ENCODE measurements around the gene SUGP1.

SUGP1 gene

GRCh38 chr19:19250196-19250801, 70.0 kb downstream of the SUGP1 start:
- in situ Hi-C loops (cut with MboI; ENCODE audit: low pct_unique_long_range_greater_than_20kb, low sequenced_read_pairs): no loop called here

DNA sequence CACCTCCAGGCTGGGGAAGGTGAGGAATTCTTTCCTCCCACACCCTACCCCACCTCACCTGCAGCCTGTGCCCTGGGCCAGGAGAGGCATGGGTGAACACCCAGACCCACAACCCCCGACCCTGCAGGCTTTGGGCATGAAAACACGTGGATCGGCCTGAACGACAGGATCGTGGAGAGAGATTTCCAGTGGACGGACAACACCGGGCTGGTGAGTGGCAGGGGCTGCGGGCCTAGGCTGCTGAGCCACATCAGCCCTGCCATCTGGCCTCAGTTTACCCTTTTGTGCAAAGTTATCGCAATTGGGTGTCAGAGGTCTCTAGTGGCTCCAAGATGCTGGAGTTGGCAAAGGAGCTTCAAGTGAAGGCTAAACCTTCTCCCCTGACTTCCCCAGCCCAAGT, 79.8 kb downstream of the SUGP1 start:
- no peak for DNase-seq
- in situ Hi-C loops (cut with MboI; ENCODE audit: low pct_unique_long_range_greater_than_20kb, low sequenced_read_pairs): no loop called here

More at GRCh38 chr19:19250196-19250801, 70.0 kb downstream of the SUGP1 start:
- no peak for DNase-seq

GRCh38 chr19:19239675-19240074, 80.6 kb downstream of the SUGP1 start:
- in situ Hi-C loops (cut with MboI; ENCODE audit: low pct_unique_long_range_greater_than_20kb, low sequenced_read_pairs): no loop called here

DNA sequence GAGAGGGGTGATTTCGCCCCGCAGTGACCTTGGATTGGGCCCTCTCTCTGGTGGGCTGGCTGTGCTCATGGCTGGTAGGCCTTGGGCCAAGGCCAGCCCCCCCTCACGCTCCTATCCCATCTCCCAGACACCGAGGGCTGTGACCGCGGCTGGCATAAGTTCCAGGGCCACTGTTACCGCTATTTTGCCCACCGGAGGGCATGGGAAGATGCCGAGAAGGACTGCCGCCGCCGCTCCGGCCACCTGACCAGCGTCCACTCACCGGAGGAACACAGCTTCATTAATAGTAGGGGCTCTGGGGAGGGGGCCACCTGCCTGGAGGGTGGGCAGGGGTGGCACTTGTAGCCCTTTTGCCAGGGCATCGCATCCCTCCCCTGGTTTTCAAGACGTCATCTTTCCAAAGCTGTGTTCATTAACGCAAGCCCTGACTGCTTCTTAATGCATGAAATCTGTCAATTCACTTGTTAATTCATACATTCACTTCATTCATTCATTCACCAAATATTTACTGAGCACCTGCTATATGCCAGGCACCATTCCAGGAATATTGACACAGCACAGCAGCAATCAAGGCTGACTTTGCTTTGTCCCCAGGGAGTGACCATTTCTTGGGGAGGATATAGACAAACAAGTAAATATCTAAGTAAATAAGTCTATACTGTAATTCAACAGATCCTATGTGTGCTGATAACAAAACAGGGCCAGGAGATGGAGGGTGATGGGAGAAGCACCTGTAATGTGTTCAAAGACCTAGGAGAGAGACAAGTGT, 82.0 kb downstream of the SUGP1 start:
- in situ Hi-C loops (cut with MboI; ENCODE audit: low pct_unique_long_range_greater_than_20kb, low sequenced_read_pairs): no loop called here

More at GRCh38 chr19:19239675-19240074, 80.6 kb downstream of the SUGP1 start:
- no peak for DNase-seq

GRCh38 chr19:19236173-19236572, 84.1 kb downstream of the SUGP1 start:
- no peak for DNase-seq

More for the DNA sequence above, 82.0 kb downstream of the SUGP1 start:
- DNase-seq: no peak

GRCh38 chr19:19234220-19234816, 86.0 kb downstream of the SUGP1 start:
- no peak for DNase-seq
- in situ Hi-C loops (cut with MboI; ENCODE audit: low pct_unique_long_range_greater_than_20kb, low sequenced_read_pairs): no loop called here

More at GRCh38 chr19:19236173-19236572, 84.1 kb downstream of the SUGP1 start:
- in situ Hi-C loops (cut with MboI; ENCODE audit: low pct_unique_long_range_greater_than_20kb, low sequenced_read_pairs): no loop called here

DNA sequence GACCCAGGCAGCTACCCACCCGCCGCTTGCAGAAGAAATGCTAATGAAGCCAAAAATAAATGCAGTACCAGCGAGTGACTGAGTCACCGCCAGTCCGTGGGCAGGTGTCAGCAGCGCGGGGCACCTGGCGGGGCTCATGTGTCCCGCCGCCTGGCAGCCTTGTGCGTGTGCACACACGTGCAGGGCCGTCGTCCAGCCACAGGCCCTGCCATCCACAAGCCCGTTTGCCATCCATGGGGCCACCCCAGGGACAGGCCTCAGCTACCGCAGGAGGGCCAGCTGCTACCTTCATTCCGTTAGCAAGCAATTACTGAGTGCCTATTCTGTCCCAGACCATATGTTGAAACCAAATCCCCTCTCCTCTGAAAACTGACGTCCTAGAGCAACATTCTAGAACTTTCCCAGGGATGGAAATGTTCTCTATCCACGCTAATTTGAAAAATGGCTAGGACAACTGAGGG, 88.0 kb downstream of the SUGP1 start:
- in situ Hi-C loops (cut with MboI; ENCODE audit: low pct_unique_long_range_greater_than_20kb, low sequenced_read_pairs): no loop called here
- no peak for DNase-seq

DNA sequence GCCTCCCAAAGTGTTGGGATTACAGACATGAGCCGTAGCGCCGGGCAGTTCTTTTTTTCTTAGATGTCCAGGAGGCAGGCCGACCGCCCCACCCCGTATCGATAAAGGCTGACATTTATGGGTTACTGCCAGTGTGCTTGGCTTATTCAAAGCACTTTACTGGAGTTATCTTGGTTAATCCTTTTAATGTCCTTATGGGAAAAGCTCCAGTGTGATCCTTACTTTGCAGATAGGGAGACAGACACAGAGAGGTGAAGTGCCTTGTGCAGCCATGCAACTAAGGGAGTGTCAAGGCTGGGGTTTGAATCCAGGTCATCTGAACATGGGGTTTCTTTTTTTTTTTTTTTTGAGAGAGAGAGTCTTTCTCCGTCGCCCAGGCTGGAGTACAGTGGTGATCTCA, 89.3 kb downstream of the SUGP1 start:
- no peak for DNase-seq

GRCh38 chr19:19229701-19230100, 90.6 kb downstream of the SUGP1 start:
- in situ Hi-C loops (cut with MboI; ENCODE audit: low pct_unique_long_range_greater_than_20kb, low sequenced_read_pairs): no loop called here
- no peak for DNase-seq

More for the DNA sequence above, 89.3 kb downstream of the SUGP1 start:
- in situ Hi-C loops (cut with MboI; ENCODE audit: low pct_unique_long_range_greater_than_20kb, low sequenced_read_pairs): no loop called here

GRCh38 chr19:19227217-19227616, 93.1 kb downstream of the SUGP1 start:
- DNase-seq: no peak
- in situ Hi-C loops (cut with MboI; ENCODE audit: low pct_unique_long_range_greater_than_20kb, low sequenced_read_pairs): no loop called here

GRCh38 chr19:19226663-19227062, 93.6 kb downstream of the SUGP1 start:
- no peak for DNase-seq
- in situ Hi-C loops (cut with MboI; ENCODE audit: low pct_unique_long_range_greater_than_20kb, low sequenced_read_pairs): no loop called here

GRCh38 chr19:19226204-19226603, 94.1 kb downstream of the SUGP1 start:
- DNase-seq: no peak
- in situ Hi-C loops (cut with MboI; ENCODE audit: low pct_unique_long_range_greater_than_20kb, low sequenced_read_pairs): no loop called here
